ENCODE results near the gene CAB39. TPM values are rescaled to one million over a fixed set of nuclear protein-coding genes. Genes with fewer than 3 reads are reported as not detected.
A peak's percentile ranks its signal among the peaks of the same experiment; 100 is the strongest.

The CAB39 gene
- total RNA-seq, 4 donors from 2014 or later, result 60.2 to 124 (median 72.2) TPM

- no peak overlapping the region for H3K27ac ChIP-seq
- DNase-seq, result peak; percentile 43 to 75 (median 54)
- H3K27me3 ChIP-seq, result peaks cover 0 to 15% of the 10 kb centered on the region in 2 donors
- peak overlapping the region in 2 of 4 donors; percentile 32 to 36 for H3K4me3 ChIP-seq
- peaks cover 0 to 9% (median 4%) of the 10 kb centered on the region in 4 donors for H3K4me1 ChIP-seq
- peaks cover 0 to 7% (median 0%) of the 10 kb centered on the region in 3 donors for H3K36me3 ChIP-seq
- no peaks in the 10 kb centered on the region for H3K9me3 ChIP-seq
- TF ChIP-seq CTCF (IDR thresholded peaks at IDR 0.05), result peak; percentile 52 to 80 (median 75)
- TF ChIP-seq POLR2A (IDR thresholded peaks at IDR 0.05), result no peak
Observed at GRCh38 chr2:230824406-230824978, 111.8 kb downstream of the CAB39 start.

- Histone ChIP-seq H3K27ac (no peak overlapping the region), H3K4me3 (no peak overlapping the region), H3K4me1 (peaks cover 0 to 9% (median 4%) of the 10 kb centered on the region in 4 donors), H3K9me3 (no peaks in the 10 kb centered on the region), H3K36me3 (no peaks in the 10 kb centered on the region), H3K27me3 (peaks cover 0 to 15% of the 10 kb centered on the region in 2 donors)
- no peak for TF ChIP-seq POLR2A (IDR thresholded peaks at IDR 0.05)
- TF ChIP-seq CTCF (IDR thresholded peaks at IDR 0.05), result no peak
- no peak for DNase-seq
Observed at GRCh38 chr2:230825354-230825753, 112.7 kb downstream of the CAB39 start.

- no peaks in the 10 kb centered on the region for H3K9me3 ChIP-seq
- H3K27me3 ChIP-seq, result peaks cover 0 to 15% of the 10 kb centered on the region in 2 donors
- TF ChIP-seq POLR2A (IDR thresholded peaks at IDR 0.05) (no peak), CTCF (IDR thresholded peaks at IDR 0.05) (no peak)
- no peak for DNase-seq
- H3K36me3 ChIP-seq, result no peaks in the 10 kb centered on the region
- H3K4me3 ChIP-seq, result peak overlapping the region; percentile 18 to 46 (median 44)
- H3K27ac ChIP-seq, result no peak overlapping the region
- H3K4me1 ChIP-seq, result peaks cover 0 to 9% (median 4%) of the 10 kb centered on the region in 4 donors
Observed at GRCh38 chr2:230827774-230828271, 115.2 kb downstream of the CAB39 start.

- Histone ChIP-seq H3K4me3 (peak overlapping the region; percentile 18 to 46 (median 44)), H3K27ac (no peak overlapping the region), H3K4me1 (peaks cover 0 to 9% (median 4%) of the 10 kb centered on the region in 4 donors), H3K36me3 (no peaks in the 10 kb centered on the region), H3K27me3 (peaks cover 0 to 15% of the 10 kb centered on the region in 2 donors), H3K9me3 (no peaks in the 10 kb centered on the region)
- DNase-seq, result no peak
- TF ChIP-seq CTCF (IDR thresholded peaks at IDR 0.05) (no peak), POLR2A (IDR thresholded peaks at IDR 0.05) (no peak)
Observed at GRCh38 chr2:230828272-230828961, 115.8 kb downstream of the CAB39 start.

- Histone ChIP-seq H3K27ac (no peak overlapping the region), H3K36me3 (no peaks in the 10 kb centered on the region), H3K4me3 (no peak overlapping the region), H3K4me1 (peaks cover 0 to 9% (median 4%) of the 10 kb centered on the region in 4 donors), H3K27me3 (peaks cover 0 to 15% of the 10 kb centered on the region in 2 donors), H3K9me3 (no peaks in the 10 kb centered on the region)
- DNase-seq, result no peak
- TF ChIP-seq CTCF (IDR thresholded peaks at IDR 0.05) (no peak), POLR2A (IDR thresholded peaks at IDR 0.05) (no peak)
Observed at GRCh38 chr2:230829293-230829692, 116.7 kb downstream of the CAB39 start.
